ENCODE measurements around the gene DSCAML1. TPM values are rescaled to one million over a fixed set of nuclear protein-coding genes. Genes with fewer than 3 reads are reported as not detected.
A peak's percentile ranks its signal among the peaks of the same experiment; 100 is the strongest.

DSCAML1 gene
- total RNA-seq, 1 experiment from 2014 or later: not detected

DNA sequence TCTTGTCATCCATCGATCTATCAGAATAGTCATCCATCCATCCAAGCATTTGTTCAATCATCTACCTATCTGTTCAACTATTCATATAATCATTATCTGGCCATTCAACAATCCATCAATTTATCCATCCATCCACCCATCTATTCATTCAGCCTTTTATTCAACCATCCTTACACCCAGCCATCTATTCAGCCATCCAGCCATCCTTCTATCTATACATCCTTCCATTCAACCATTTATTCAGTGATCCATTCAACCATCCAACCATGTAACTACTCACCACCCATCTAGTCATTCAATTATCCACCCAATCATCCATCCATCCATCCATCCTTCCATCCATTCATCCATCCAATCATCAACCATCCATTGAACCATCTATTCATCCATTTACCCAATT is 362.5 kb downstream of the DSCAML1 start:
- H3K36me3 ChIP-seq: no peaks in the 10 kb centered on the region
- DNase-seq: no peak
- no peaks in the 10 kb centered on the region for H3K9me3 ChIP-seq
- peaks cover 4% of the 10 kb centered on the region; the same call in 1 of the 2 replicates for H3K27me3 ChIP-seq
- no peak overlapping the region for H3K4me3 ChIP-seq

DNA sequence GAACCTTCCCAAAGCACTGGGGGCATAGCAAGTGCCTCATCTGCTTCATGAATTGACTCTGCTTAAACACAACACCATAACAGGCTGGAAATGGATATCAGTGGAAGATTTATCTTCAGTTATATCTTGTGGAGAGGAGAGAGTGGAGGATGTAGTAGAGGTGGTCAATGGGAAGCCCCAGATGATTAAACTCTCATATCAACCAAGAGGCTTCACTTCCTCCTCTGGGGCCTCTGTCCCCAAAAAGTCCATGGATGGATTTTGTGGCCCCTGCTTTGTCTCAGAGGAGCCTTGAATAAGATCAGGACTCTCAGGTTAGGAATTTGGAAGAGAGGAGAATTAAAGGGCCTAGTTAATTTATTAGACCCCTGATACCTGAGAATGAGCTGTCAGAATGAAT is 363.3 kb downstream of the DSCAML1 start:
- no peak for DNase-seq
- Histone ChIP-seq H3K36me3 (no peaks in the 10 kb centered on the region), H3K27me3 (peaks cover 4% of the 10 kb centered on the region; the same call in 1 of the 2 replicates), H3K4me3 (no peak overlapping the region), H3K9me3 (no peaks in the 10 kb centered on the region)

DNA sequence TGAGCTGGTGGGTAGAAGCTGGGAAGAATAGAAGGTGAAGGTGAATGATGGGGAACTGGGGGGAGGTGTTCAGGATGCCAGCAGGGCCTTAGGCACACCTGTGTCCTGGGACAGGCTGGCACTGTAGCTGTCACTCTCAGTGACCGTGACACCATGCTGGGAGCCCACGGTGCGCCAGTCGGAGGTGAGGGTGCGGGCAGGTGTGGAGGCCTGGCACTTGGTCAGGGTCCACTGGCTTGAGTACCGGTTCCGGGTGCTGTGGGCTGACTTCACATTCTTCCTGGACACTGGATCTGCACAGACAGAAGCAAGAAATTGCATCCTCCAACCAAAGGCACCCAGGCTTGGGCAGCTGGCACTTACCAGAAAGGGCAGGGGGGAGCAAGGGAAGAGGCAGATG is 365.6 kb downstream of the DSCAML1 start:
- no peak for DNase-seq
- Histone ChIP-seq H3K36me3 (no peaks in the 10 kb centered on the region), H3K9me3 (no peaks in the 10 kb centered on the region), H3K4me3 (no peak overlapping the region), H3K27me3 (peaks cover 4% of the 10 kb centered on the region; the same call in 1 of the 2 replicates)

DNA sequence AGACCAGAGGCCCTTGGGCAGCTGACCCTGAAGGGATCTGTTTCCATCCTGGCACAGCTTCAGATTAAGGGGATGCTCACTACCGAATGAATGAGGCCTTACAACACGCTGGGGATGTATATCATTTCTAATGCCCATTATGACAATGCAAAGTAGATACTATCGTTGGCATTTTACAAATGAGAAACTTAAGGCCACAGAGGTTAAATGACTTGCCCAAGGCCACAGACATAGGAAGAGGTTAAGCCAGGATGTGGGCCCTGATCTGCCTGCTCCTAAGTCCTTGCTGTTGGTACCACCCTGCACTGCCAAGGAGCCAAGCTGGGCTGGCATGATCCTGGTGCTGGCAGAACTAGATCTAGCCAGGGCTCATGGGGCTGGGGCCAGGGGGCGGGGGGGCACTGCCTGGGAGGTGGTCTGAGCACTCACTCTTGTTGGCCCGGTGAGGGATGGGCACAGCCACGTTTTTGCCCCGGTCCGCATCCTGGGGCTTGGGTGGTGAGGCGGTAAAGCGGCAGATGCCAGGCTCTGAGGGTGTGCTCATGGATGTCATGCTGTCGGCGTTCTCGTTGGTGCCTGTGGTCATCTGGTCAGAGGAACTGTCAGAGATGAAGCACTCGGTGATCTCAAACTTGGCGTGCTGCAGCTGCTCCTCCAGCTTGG is 366.6 kb downstream of the DSCAML1 start:
- Histone ChIP-seq H3K9me3 (no peaks in the 10 kb centered on the region), H3K4me3 (no peak overlapping the region), H3K36me3 (no peaks in the 10 kb centered on the region), H3K27me3 (peaks cover 4% of the 10 kb centered on the region; the same call in 1 of the 2 replicates)
- no peak for DNase-seq

DNA sequence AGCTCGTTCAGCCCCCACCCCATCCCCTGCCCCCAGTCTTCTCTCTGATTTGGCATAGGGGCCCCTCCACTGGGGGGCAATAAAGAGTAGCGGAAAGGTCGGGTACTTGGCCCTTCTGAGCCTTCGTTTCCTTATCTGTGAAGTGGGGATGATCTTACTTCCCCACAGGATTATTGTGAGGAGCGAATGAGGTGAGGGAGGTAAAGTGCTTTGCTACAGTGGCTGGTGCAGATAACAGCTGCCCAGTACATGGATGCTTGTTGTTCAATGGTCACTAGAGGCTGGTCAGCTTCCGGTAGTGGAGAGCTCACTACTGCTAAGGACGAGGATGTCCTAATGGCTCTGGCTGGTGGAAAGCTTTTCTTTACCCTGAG is 368.2 kb downstream of the DSCAML1 start:
- no peak overlapping the region for H3K4me3 ChIP-seq
- DNase-seq: no peak

DNA sequence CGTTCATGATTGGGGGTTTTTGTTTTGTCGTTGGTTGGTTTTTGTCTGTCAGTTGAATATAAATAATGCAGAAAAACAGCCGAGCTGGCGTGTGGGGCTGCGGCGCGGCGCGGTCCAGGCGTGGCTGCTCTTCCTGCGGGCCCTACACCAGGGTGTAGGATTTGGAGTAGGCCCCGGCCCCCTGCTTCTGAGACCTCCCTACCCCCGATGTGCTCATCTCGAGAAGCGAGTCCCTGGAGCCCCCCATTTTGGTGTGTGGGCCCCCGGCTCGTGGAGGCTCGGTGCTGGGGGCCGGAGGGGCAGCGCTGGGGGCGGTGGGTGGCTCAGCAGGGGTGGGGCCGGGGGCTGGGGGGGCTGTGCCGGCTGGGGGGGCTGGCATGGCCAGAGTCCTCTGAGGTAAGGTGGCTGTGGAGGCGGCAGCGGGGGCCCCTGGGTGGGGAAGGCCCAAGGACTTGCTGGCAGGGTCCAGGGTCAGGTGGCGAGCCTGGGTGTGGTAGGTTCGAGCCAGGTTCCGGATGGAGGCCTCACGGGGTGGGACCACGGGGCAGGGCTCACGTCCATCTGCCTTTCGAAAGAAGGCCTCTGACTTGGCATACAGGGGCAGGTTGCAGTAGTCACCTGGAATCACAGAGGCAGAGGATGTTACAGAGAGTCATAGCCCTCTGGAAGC is 368.7 kb downstream of the DSCAML1 start:
- no peak for DNase-seq
- Histone ChIP-seq H3K27me3 (peaks cover under 1% of the 10 kb centered on the region; the same call in 1 of the 2 replicates), H3K9me3 (no peaks in the 10 kb centered on the region), H3K36me3 (no peaks in the 10 kb centered on the region), H3K4me3 (no peak overlapping the region)

More for the DNA sequence above, 368.2 kb downstream of the DSCAML1 start:
- Histone ChIP-seq H3K9me3 (no peaks in the 10 kb centered on the region), H3K36me3 (no peaks in the 10 kb centered on the region), H3K27me3 (peaks cover 4% of the 10 kb centered on the region; the same call in 1 of the 2 replicates)

DNA sequence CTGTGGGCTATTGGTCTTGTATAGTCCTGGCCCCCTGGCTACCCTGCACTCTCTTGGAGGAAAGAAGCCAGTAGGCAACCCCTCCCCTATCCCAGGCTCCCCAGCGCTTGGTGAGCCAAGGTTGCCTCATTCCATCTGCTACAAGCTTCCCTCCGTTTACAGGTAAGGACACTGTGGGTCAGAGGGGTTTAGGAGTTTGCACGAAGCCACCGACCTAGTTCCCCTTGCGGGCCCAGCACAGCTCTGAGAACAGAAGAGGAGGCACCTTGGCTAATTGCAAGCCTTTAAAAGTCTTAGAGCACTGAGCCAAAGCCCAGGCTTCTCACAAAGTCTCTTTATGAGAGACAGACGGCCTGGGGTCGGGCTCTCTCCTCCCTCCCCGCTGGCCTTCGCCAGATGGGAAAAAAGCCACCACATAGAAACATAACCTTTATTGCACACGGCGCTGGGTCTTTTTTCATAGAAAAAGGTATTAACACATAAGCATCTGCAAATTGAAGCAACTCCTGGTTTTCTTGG is 369.6 kb downstream of the DSCAML1 start:
- Histone ChIP-seq H3K27me3 (no peaks in the 10 kb centered on the region), H3K36me3 (no peaks in the 10 kb centered on the region), H3K9me3 (no peaks in the 10 kb centered on the region), H3K4me3 (no peak overlapping the region)
- no peak for DNase-seq

DNA sequence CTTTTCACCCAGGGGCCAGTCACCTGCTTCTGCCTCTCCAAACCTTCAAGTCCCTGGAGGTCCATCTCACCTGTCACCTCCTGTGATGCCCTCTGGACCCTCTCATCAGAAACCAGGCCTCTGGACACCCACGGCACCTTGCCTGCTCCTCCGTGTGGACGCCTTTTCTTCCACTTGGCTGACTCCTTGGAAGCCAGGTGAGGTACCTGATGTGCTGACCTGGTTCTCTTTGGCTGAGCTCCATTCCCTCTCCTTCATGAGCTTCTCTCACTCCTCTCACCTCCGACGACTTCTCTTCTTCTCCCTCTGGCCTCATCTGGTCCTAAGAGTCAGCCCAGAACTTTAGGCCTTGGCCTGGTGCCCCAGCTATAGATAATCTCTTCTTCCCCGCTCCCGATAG is 370.1 kb downstream of the DSCAML1 start:
- no peaks in the 10 kb centered on the region for H3K36me3 ChIP-seq
- no peak for DNase-seq
- no peaks in the 10 kb centered on the region for H3K27me3 ChIP-seq
- no peak overlapping the region for H3K4me3 ChIP-seq
- no peaks in the 10 kb centered on the region for H3K9me3 ChIP-seq

DNA sequence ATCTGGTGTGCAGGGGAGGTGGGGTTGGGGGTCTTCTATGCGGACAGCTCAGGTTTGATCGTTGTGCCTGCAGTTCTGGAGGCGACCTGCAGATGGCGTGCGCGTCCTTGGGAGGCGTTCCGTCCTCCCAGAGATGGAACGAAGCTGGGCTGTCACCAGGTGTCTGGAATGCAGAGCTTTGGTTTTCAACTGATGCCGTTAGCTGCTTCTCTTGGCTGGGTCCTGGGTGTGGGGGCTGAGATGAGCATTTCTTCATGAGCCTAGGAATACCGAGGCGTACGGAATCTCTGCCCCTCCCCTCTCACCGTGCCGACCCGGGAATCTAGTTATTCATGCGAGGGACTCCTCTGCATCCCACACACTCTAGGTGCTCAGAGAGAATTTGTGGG is 370.7 kb downstream of the DSCAML1 start:
- DNase-seq: peak; percentile 37
- Histone ChIP-seq H3K4me3 (no peak overlapping the region), H3K27me3 (no peaks in the 10 kb centered on the region), H3K9me3 (no peaks in the 10 kb centered on the region), H3K36me3 (no peaks in the 10 kb centered on the region)

DNA sequence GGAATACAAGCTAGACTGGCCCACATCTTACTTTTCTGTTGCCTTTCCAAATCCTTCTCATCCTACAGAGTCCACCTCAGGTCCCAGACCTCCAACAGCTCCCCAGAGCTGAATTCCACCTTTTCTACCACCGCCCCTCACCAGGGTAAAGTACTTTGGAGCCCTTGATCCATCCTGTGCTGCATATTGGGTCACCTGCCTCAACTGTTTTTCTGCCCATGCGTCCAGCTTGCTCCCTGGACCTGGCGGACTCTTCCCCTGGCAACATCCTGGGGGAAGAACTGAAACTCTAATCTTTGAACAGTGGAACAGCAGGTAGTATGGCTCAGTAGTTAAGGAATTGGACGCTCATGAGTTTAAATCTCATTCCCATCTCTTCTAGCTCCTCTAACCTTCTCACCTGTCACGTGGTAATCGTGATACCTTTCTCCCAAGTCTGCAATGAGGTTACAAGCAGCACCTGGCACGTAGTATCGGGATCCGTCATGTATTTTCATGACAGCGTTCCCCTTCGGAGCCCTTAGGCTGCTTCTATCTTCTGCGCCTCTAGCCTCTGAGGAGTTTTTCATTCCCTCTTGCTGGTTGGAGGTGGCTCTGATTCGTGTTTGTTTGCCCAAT is 371.2 kb downstream of the DSCAML1 start:
- no peaks in the 10 kb centered on the region for H3K27me3 ChIP-seq
- H3K36me3 ChIP-seq: no peaks in the 10 kb centered on the region

DNA sequence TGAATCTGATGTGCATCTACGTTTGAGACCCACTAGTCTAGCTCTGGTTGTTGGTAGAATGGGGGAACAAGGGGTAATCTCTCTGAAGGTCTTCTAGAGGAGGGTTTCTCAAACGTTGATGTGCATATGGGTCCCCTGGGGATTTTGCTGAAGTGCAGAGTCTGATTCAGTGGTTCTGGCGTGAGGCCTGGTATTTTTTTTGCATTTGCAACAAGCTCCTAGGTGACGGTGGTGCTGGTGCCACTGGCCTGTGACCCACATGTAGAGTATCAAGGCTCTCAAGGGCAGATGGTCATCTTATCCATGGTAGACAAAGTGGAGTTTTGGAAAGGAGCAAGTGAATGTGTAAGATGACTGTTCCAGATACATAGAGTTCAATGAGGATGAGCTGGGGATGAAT is 372.2 kb downstream of the DSCAML1 start:
- H3K36me3 ChIP-seq: no peaks in the 10 kb centered on the region
- no peak for DNase-seq

More for the DNA sequence above, 371.2 kb downstream of the DSCAML1 start:
- DNase-seq: no peak
- no peaks in the 10 kb centered on the region for H3K9me3 ChIP-seq
- no peak overlapping the region for H3K4me3 ChIP-seq

DNA sequence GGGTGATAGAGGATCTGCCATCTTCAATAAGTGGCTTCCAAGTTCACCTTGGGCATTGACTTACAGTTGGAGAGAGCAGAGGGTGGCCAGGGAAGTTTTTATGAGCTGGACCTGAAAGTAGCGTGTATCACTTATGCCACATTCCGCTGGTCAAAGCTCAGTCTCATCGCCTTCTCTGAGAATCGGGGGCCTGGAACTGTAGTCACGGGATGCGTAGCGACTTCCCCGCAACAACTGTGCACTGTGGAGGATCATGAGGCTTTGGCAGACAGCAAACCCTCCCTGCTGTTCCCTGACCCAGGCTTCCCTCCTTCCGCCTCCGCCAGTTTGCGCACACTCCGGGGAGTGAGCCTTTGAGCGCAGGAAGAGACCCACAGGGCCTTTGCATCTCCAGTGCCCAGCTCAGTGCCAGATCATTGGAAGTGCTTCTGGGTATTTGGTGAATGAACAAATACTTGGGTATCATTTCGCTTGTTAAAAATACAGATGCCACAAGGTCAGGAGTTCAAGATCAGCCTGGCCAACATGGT is 373.9 kb downstream of the DSCAML1 start:
- DNase-seq: no peak

More for the DNA sequence above, 372.2 kb downstream of the DSCAML1 start:
- Histone ChIP-seq H3K4me3 (no peak overlapping the region), H3K27me3 (no peaks in the 10 kb centered on the region), H3K9me3 (no peaks in the 10 kb centered on the region)

DNA sequence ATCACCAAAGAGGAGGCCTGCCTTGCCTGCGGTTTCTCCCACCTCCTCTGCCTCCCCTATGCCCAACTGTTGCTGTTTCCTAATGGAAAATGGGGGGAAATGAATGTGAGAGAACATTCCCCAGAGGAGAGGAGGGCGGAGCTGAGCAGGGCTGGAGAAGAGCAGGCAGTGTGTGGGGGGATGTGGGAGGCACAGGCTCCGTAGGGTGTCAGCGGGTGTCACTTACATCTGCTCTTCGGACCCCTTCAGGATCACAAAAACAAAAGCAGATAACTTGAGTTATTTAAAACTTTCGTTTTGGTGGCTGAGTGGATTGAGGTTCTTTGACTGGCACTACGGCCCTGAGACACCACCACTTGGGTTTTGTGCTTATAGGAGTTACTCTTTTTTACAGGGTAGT is 375.5 kb downstream of the DSCAML1 start:
- no peaks in the 10 kb centered on the region for H3K27me3 ChIP-seq
- no peak overlapping the region for H3K4me3 ChIP-seq
- H3K9me3 ChIP-seq: no peaks in the 10 kb centered on the region
- DNase-seq: no peak
- H3K36me3 ChIP-seq: no peaks in the 10 kb centered on the region

More for the DNA sequence above, 373.9 kb downstream of the DSCAML1 start:
- Histone ChIP-seq H3K4me3 (no peak overlapping the region), H3K9me3 (no peaks in the 10 kb centered on the region), H3K27me3 (no peaks in the 10 kb centered on the region), H3K36me3 (no peaks in the 10 kb centered on the region)

DNA sequence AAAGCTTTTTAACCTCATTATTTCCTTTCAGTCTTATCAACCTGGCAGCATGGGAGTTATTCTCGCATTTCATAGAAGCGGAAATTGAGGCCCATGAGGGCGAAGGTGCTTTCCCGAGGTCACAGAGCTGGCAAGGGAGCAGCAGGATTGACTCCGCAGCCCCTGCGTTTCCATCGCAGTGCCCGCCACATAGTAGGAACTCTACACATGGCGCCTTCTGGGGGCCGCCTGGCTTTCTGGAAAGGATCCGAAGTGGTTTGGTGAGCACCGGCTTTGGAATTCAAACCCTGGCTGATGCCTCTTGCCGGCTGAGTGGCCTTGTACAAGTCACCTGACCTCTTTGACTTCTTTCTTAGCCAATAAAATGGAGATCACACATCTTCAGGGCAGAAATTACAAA is 376.0 kb downstream of the DSCAML1 start:
- no peak for DNase-seq

DNA sequence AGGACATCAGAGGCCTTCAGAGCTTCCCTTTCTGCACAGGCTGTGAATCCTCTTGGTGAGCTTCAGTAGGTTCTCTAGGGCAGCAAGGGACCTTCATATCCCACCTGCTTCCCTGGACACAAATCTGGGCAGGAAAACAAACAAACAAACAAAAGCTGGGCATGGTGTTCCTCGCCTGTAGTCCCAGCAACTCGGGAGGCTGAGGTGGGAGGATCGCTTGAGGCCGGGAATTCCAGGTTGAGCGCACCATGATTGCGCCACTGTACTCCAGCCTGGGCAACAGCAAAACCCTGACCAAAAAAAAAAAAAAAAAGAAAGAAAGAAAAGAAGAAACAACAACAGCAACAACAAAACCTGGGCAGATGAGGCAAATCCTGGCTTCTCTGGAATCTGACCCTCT is 376.4 kb downstream of the DSCAML1 start:
- H3K27me3 ChIP-seq: no peaks in the 10 kb centered on the region
- H3K4me3 ChIP-seq: no peak overlapping the region
- H3K9me3 ChIP-seq: no peaks in the 10 kb centered on the region
- no peak for DNase-seq
- H3K36me3 ChIP-seq: no peaks in the 10 kb centered on the region

More for the DNA sequence above, 376.0 kb downstream of the DSCAML1 start:
- Histone ChIP-seq H3K27me3 (no peaks in the 10 kb centered on the region), H3K4me3 (no peak overlapping the region), H3K36me3 (no peaks in the 10 kb centered on the region), H3K9me3 (no peaks in the 10 kb centered on the region)

DNA sequence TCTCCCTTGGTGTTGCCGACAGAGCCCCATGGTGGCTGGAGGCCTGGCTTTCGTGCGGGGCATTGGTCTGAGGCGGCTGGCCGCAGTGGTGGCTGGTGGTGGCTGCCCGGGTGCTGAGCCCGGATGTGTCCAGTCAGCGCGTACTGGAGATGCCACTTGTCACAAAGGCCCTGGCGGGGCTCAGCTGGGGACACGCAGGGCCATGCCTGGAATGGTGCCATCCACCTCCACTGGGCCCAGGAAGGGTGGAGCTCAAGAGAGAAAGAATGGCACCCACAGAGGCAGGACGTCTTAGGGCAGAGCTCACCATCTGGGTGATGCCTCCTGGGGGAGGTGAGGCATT is 376.9 kb downstream of the DSCAML1 start:
- no peaks in the 10 kb centered on the region for H3K9me3 ChIP-seq
- H3K4me3 ChIP-seq: no peak overlapping the region
- H3K27me3 ChIP-seq: no peaks in the 10 kb centered on the region
- DNase-seq: no peak
- H3K36me3 ChIP-seq: no peaks in the 10 kb centered on the region

DNA sequence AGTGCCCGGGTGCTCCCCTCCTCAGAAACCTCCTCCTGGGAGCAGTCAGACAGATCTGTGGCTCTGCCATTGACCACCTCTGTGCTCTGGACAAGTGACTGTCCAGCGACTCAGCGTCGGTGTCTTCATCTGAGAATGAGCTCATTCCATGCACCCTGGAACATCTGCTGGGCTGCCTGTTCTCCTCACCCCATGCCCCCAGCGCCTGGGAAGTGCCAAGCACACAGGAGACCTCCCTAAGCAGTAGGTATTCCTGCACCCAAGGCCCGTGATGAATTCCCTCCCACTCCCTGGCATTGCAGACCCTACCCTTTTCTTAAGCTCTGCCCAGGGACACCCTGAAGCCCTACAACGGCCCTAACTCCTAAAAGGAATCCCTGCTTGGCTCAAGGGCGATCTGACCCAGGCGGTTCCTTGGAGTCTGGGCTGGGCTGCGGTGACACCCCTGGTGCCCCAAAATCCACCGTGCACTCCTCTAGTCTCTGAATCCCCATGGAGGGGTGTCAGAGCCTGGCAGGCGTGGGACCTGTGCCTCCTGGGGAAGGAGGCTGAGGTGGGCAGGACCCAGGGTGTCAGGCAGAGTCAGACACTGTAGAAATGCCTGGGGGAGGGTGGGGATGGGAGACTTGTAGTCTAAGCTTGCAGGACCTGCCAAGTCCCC is 377.4 kb downstream of the DSCAML1 start:
- no peaks in the 10 kb centered on the region for H3K36me3 ChIP-seq
- H3K4me3 ChIP-seq: no peak overlapping the region
- no peaks in the 10 kb centered on the region for H3K27me3 ChIP-seq
- H3K9me3 ChIP-seq: no peaks in the 10 kb centered on the region
- peak; percentile 26 for DNase-seq
